Fibroblast of lung (primary cell): ENCODE measurements around the gene VAMP1. TPM values are rescaled to one million over a fixed set of nuclear protein-coding genes. Genes with fewer than 3 reads are reported as not detected.
A peak's percentile ranks its signal among the peaks of the same experiment; 100 is the strongest.
"Not testable (repeated sequence)": the region's sequence is repeated elsewhere in the genome, so short reads cannot be mapped to it uniquely, and the experiment has no call there.

Source experiments
- DNase-seq, 2 donors: peaks; one replicate each; pipeline versions ENCODE4 v3.0.0 to v3.0.0-alpha.2; 2010; ENCODE audit warnings: low read depth in 2 of 2
- H2AFZ ChIP-seq: 2 replicates; pipeline ENCODE4 v1.5.1; 2012; ENCODE audit warnings: low read length, control low read depth, inconsistent platforms
- H3K27ac ChIP-seq: 2 replicates; pipeline ENCODE4 v1.5.1; 2011; ENCODE audit warnings: low read length, control low read depth; ENCODE audit not compliant: insufficient read depth
- H3K27me3 ChIP-seq: 2 replicates; pipeline ENCODE4 v1.5.1; 2011; ENCODE audit warnings: mild to moderate bottlenecking, low read length; ENCODE audit not compliant: control insufficient read depth, insufficient read depth
- H3K36me3 ChIP-seq: 2 replicates; pipeline ENCODE4 v1.5.1; 2011; ENCODE audit warnings: low read length; ENCODE audit not compliant: control insufficient read depth, insufficient read depth
- H3K4me1 ChIP-seq: 2 replicates; pipeline ENCODE4 v1.5.1; 2011; ENCODE audit warnings: low read length; ENCODE audit not compliant: control insufficient read depth, insufficient read depth; ENCODE audit errors: extremely low read depth
- H3K4me2 ChIP-seq: 2 replicates; pipeline ENCODE4 v1.5.1; 2011; ENCODE audit warnings: low read length, control low read depth; ENCODE audit not compliant: insufficient read depth; ENCODE audit errors: extremely low read depth
- H3K4me3 ChIP-seq, 4 experiments: fragments of 200-600 bp in 1 of 4; sonication (generic) in 1 of 4; replicated peaks in 1 of 4; 2 replicates each; pipeline ENCODE4 v1.5.1; 2011 to 2016; ENCODE audit warnings: low read length in 4 of 4, low read depth in 3 of 4, mild to moderate bottlenecking in 3 of 4, control low read depth in 2 of 4, inconsistent platforms in 1 of 4, mixed read lengths in 1 of 4; ENCODE audit not compliant: insufficient read depth in 1 of 4; ENCODE audit errors: control extremely low read depth in 1 of 4
- H3K79me2 ChIP-seq: 2 replicates; pipeline ENCODE4 v1.5.1; 2012; ENCODE audit warnings: mild to moderate bottlenecking, low read length, inconsistent platforms; ENCODE audit not compliant: control insufficient read depth, insufficient read depth
- H3K9ac ChIP-seq: 2 replicates; pipeline ENCODE4 v1.5.1; 2011; ENCODE audit warnings: mild to moderate bottlenecking, low read length, control low read depth; ENCODE audit not compliant: insufficient read depth
- H3K9me3 ChIP-seq: 2 replicates; pipeline ENCODE4 v1.5.1; 2012; ENCODE audit warnings: low read depth, low read length; ENCODE audit not compliant: control insufficient read depth, insufficient read depth
- H4K20me1 ChIP-seq: 2 replicates; pipeline ENCODE4 v1.5.1; 2011; ENCODE audit warnings: low read length; ENCODE audit not compliant: control insufficient read depth, insufficient read depth; ENCODE audit errors: extremely low read depth
- CTCF ChIP-seq, 2 donors: IDR thresholded peaks in 1 of 2; conservative IDR thresholded peaks in 1 of 2; 1 replicate in 1 of 2; 2 replicates in 1 of 2; pipeline ENCODE4 v1.5.1; 2011 to 2012; ENCODE audit warnings: low read length in 2 of 2, control low read depth in 1 of 2, inconsistent platforms in 1 of 2, low read depth in 1 of 2, mild to moderate bottlenecking in 1 of 2
- EZH2 ChIP-seq: IDR thresholded peaks from 2 replicates; pipeline ENCODE4 v1.5.1; 2012; ENCODE audit warnings: low read length, control low read depth, mild to moderate bottlenecking; ENCODE audit errors: missing control alignments
- polyA plus RNA-seq, 2 donors: library from polyadenylated mRNA; depleted of rRNA in 1 of 2; stranded (reverse) in 1 of 2; unstranded in 1 of 2; fragments of >200 nt; gene quantifications; 2 replicates each; pipeline ENCODE4 v1.2.1, GENCODE V29; 2011 to 2012; ENCODE audit warnings: missing spikeins in 1 of 2
- total RNA-seq: library from RNA; depleted of rRNA; stranded (reverse); fragments of >200 nt; gene quantifications from 2 replicates; pipeline ENCODE4 v1.2.1, GENCODE V29; 2014

VAMP1 gene
- total and polyA plus RNA-seq, 2 donors (not counting 1 experiment from before 2014, with no cell fraction given) = 14.9 to 20.3 TPM

- TF ChIP-seq EZH2 (no peak), CTCF (conservative IDR thresholded peaks at IDR 0.05 in 1 of 2, IDR thresholded peaks at IDR 0.05 in 1 of 2; ENCODE audit: low read depth in 1 of 2, low read length in 2 of 2) (no peak)
- no peaks in the 10 kb centered on the region for H3K79me2 ChIP-seq
- H3K4me2 ChIP-seq = no peak overlapping the region
- peaks cover 9% of the 10 kb centered on the region for H3K27me3 ChIP-seq
- H3K4me3 ChIP-seq = no peak overlapping the region
- no peaks in the 10 kb centered on the region for H3K9me3 ChIP-seq
- no peak overlapping the region for H3K9ac ChIP-seq
- no peaks in the 10 kb centered on the region for H3K36me3 ChIP-seq
- H2AFZ ChIP-seq = no peak overlapping the region
- H3K4me1 ChIP-seq = no peaks in the 10 kb centered on the region
- H3K27ac ChIP-seq = no peak overlapping the region
- peak; percentile 54 to 91 for DNase-seq
- H4K20me1 ChIP-seq = no peaks in the 10 kb centered on the region
Observed at GRCh38 chr12:6476489-6476888, 6.0 kb upstream of the VAMP1 start.

GRCh38 chr12:6475233-6475975 lies 4.9 kb upstream of the VAMP1 start:
- H3K79me2 ChIP-seq, H3K9me3 ChIP-seq, DNase-seq, H2AFZ ChIP-seq, H3K36me3 ChIP-seq, H3K27ac ChIP-seq, H3K4me3 ChIP-seq, H3K4me2 ChIP-seq, H3K27me3 ChIP-seq, H4K20me1 ChIP-seq, H3K4me1 ChIP-seq, H3K9ac ChIP-seq: not testable (repeated sequence)

DNA sequence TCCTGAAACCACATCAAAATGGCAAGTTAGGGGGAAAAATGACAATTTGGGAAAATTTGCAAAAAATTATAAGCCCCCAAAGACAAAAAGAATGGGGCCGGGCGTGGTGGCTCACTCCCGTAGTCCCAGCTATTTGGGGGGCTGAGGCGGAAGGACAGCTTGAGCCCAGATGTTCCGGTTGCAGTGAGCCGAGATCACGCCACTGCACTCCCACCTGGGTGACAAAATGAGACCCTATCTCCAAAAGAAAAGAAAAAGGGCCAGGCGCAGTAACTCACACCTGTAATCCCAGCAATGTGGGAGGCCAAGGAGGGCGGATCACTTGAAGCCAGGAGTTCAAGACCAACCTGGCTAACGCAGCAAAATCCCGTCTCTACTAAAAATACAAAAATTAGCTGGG lies 2.0 kb upstream of the VAMP1 start:
- no peak for DNase-seq
- Histone ChIP-seq H3K27me3 (no peaks in the 10 kb centered on the region), H3K9ac (no peak overlapping the region), H3K9me3 (no peaks in the 10 kb centered on the region), H2AFZ (no peak overlapping the region), H4K20me1 (no peaks in the 10 kb centered on the region), H3K4me3 (no peak overlapping the region), H3K36me3 (no peaks in the 10 kb centered on the region), H3K4me2 (no peak overlapping the region), H3K4me1 (peaks cover 11% of the 10 kb centered on the region), H3K27ac (no peak overlapping the region), H3K79me2 (peaks cover 17% of the 10 kb centered on the region)
- TF ChIP-seq CTCF (conservative IDR thresholded peaks at IDR 0.05 in 1 of 2, IDR thresholded peaks at IDR 0.05 in 1 of 2; ENCODE audit: low read depth in 1 of 2, low read length in 2 of 2) (no peak), EZH2 (no peak)
